ENCODE results near the gene PIK3R2. TPM values are rescaled to one million over a fixed set of nuclear protein-coding genes. Genes with fewer than 3 reads are reported as not detected.

The PIK3R2 gene
- total RNA-seq, 1 experiment from 2014 or later: 6.5 TPM

DNA sequence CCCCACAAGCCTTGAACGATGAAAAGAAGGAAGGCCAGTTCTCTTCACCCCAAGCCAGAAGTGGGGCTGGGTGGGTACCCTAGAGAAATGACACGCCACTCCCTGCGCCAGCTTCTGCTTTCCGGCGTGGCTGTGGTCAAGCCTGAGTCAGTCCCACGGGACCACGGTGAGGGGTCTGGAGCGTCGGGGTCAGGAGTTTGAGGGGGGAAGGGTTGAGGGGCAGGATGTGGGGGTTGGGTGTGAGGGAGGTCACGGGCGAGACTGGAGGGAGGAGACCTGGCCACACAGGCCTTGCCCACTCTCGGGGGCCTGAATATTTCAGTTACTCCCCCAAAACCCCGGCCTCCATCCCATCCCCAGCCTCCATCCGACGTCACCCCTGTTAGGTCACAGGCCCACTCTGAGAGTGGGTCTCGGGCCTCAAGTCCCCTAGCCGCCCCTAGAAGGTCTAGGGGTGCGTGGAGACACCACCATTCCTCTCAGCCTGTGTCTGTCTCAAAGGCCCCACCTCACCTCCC is 20.1 kb downstream of the PIK3R2 start:
- peak; percentile 40 for DNase-seq (ENCODE audit: low read depth)

GRCh38 chr19:18173572-18174288 is 20.8 kb downstream of the PIK3R2 start, which contains the start of gene IFI30:
IFI30 (plus strand) TSS chr19:18173813; CDS start chr19:18173842, 29 bp downstream.
- DNase-seq (ENCODE audit: low read depth): peak; percentile 63

GRCh38 chr19:18174983-18175382 is 22.0 kb downstream of the PIK3R2 start:
- DNase-seq (ENCODE audit: low read depth): no peak

DNA sequence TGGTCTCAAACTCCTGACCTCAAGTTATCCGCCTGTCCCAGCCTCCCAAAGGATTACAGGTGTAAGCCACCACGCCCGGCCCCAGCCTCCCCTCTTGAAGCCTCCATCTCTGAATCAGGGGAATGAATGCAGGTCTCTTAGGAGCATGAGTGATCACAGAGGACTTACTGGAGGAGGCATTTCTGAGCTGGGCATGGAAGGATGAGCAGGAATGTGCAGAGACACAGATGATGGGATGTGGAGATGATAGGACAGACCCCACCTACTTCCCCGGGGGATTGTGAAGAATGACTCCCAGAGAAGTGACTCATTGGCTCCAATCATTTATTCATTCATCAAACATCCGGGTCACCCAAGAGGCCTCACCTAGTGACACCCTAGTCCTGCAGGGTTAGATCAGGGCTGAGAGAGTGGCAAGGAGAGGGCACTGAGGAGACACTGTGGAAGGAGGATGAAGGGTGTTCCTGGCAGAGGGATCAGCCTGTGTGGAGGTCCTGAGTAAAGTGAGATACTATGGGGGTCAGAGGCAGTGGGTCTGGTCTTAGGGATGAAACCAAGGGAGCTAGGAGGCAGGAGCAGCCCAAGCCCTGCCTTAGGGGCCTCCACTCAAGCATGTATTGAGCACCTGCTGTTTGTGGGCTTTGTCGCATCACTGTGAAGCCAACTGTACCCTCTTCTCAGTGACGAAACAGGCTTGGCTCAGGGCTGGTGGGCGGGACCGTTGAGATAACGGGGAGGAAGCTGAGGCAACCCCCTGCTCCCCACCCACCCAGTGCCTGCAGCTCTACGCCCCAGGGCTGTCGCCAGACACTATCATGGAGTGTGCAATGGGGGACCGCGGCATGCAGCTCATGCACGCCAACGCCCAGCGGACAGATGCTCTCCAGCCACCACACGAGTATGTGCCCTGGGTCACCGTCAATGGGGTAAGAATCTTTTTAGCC is 23.7 kb downstream of the PIK3R2 start:
- no peak for DNase-seq (ENCODE audit: low read depth)

DNA sequence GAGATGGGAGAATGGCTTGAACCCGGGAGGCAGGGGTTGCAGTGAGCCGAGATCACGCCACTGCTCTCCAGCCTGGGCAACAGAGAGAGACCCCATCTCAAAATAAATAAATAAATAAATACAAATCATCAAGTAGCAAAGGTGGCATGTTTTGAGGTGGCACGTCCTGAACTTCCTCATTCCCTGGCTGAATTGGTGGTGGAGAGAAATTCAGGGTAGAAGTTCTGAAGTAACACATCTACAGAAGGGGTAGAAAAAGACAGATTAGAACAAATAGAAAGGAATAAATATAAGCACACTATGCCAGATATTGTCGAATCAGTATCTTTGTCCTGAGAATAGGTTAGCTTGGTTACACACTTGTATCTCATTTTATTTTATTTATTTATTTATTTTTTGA is 27.0 kb downstream of the PIK3R2 start:
- DNase-seq (ENCODE audit: low read depth): no peak

GRCh38 chr19:18183529-18183928 is 30.6 kb downstream of the PIK3R2 start:
- DNase-seq (ENCODE audit: low read depth): no peak

- DNase-seq (ENCODE audit: low read depth): no peak
Measured at GRCh38 chr19:18185538-18185937, 32.6 kb downstream of the PIK3R2 start.

GRCh38 chr19:18190278-18190677 is 37.3 kb downstream of the PIK3R2 start:
- DNase-seq (ENCODE audit: low read depth): no peak

GRCh38 chr19:18191640-18192062 is 38.7 kb downstream of the PIK3R2 start:
- DNase-seq (ENCODE audit: low read depth): no peak

DNA sequence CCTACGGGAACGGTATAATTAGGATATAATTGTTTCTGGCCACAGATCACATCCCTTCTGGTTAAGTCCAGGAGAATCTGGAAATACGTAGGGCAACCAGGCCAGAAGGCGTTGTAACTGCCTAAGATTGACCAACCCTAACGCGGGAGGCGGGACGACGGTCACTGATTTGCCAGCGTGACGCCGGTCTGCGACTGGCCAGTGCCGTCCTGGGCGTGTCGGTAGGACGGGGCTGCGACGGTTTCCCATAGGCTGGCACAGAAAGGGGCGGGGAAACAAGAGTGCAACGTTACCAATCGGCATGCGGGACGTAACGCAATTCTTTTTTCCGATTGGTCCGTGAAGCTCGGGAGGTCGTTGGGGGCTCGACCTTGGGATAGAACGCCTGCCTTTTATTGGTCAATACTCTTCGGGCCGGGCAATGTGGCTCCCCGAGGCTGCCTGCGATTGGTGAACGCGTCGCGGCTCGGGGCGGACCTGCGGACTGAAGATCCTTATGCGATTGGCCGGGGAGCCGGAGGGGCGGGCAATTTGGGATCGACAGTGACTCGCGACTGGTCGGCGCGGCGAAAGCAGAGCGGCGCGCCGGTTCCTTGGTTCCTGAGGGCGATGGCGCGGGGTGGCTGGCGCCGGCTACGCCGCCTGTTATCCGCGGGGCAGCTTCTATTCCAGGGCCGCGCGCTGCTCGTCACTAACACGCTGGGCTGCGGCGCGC is 39.9 kb downstream of the PIK3R2 start, which contains the start of gene MPV17L2:
TSS of gene MPV17L2 (plus strand) at position 546 of the 715 bp plus-strand sequence. CDS start at position 610, 64 bp downstream.
- peak; percentile 100 for DNase-seq (ENCODE audit: low read depth)

- DNase-seq (ENCODE audit: low read depth): no peak
Measured at GRCh38 chr19:18193388-18194180, 40.6 kb downstream of the PIK3R2 start.

DNA sequence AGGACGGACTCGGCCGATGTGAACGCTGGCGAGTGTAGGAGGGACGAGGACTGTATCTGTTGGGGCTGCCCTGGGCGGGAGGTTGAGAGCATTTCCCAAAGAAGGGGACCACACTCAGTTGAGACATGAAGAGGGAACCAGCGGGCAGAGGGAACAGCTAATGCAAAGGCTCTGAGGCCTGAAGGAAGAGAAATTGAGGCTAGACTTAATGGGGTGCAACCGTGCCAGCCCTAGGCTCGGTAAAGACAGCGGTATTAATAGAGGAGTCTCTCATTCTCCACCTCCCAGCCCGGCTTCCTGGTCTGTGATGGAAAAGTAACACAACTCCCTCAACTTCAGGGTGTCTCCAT is 41.2 kb downstream of the PIK3R2 start:
- DNase-seq (ENCODE audit: low read depth): no peak

GRCh38 chr19:18194554-18195238 is 41.7 kb downstream of the PIK3R2 start:
- DNase-seq (ENCODE audit: low read depth): peak; percentile 37

GRCh38 chr19:18196511-18196845 is 43.5 kb downstream of the PIK3R2 start:
- no peak for DNase-seq (ENCODE audit: low read depth)

DNA sequence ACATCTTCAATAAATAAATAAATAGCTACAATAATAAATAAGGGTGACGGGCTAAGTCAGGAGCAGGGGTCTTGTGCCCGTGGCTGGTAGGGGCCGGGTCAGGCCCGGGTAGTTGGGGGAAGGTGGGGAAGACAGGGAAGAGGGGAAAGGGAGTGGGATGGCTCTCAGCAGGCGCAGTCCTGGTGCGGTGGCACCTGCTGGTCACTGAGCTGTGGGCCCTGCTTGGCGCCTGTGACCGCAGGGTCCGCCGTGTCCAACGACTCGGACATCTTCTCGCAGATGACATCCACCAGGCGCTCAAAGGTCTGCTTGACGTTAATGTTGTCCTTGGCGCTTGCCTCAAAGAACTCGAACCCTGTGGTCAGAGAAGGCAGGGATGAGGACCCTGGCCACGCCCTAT is 44.3 kb downstream of the PIK3R2 start:
- no peak for DNase-seq (ENCODE audit: low read depth)

DNA sequence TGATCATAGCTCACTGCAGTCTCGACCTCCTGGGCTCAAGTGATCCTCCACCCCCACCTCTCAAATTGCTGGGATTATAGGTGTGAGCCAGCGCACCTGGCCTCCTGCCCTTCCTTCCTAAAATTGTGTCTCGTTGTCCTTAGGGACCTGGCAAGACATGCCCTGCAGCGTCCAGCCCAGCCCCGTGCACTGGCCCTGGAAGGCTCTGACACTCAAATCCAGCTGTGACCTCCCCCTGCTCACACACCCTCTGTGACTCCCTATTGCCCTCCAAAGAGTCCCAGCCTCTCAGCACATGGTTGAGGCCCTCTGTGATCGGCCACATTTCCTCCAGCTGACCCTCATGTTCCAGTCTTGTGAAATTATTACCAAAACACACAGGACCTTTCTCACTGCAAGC is 45.0 kb downstream of the PIK3R2 start:
- no peak for DNase-seq (ENCODE audit: low read depth)

DNA sequence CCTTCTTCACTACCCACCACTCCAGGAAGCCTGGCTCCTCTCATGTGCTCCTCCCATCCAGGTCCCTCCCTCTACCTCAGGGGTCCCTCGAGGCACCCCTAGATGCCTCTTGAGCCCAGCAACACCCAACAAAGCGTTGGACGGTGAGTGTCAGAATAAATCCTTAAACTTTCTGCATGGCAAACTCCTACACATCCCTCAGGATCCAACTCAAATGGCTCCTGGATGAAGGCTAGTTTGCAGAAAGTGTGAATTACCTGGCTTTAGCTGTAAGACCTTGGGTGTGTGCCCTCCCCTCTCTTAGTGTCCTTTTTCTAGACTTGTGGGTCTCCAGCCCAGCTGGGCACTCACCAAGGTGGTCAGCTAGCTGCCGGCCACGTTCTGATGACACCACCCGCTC is 45.4 kb downstream of the PIK3R2 start:
- no peak for DNase-seq (ENCODE audit: low read depth)

DNA sequence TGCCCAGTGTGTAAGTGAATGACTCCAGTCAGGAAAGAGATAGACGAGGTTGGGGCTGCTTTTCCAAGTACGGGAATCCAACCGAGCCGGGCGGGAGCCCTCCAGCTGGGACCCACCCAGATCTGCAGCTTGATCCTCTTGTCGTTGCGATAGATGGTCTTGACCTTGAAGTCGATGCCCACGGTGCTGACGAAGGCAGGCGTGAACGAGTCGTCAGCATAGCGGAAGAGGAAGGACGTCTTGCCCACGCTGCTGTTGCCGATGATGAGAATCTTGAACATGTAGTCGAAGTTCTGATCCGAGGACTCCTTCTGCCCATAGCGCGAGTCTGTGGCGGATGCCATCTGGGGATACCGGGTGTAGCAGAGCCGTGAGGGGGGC is 49.4 kb downstream of the PIK3R2 start:
- no peak for DNase-seq (ENCODE audit: low read depth)

DNA sequence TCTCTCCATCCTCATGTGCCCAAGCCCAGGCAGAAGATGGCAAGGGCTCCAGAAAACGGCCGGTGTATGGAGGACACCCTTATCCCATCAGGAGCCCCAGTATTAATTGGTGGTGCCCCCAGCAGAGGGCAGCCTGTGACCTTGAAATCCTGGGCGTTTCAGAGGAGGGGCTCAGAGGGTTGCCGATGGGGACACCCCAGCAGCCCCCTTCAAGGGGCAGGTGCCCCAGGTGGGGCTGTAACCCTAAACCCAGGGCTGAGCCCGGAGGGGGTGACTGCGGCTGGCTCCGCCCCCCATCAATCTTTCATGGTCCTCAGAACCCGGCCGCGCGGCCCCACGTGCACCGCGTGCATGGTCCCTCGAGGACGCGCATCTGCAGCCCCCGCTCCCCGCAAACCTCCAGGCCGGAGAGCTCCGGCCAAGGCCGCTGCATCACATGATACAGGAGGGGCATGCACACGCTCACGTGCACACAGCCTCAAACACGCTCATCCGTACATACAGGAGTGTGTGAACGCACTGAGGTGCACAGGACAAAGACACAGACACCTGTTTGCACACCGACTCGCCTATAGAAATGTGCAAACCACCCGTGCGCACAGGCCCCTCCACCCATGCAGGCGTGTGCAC is 49.9 kb downstream of the PIK3R2 start:
- no peak for DNase-seq (ENCODE audit: low read depth)

DNA sequence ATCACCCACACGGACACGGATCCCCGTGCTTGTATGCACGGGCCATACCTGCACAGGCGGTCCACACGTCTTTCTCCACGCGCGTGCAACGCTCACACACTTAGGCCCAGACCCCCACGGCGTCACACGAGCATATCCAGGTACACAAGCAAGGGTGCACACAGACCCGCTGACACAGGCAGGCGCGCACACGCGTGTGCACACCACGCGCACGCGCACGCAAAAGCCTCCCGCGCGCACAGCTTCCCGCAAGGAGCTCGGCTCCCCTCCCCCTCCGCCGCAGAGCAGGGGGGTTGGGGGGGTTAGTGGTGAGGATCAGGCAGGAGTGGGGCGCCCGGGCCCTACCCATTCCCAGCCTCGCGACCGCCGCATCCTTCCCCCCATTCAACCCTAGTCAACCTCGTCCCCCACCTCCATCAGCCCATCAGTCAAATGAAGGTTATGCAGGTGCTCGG is 50.5 kb downstream of the PIK3R2 start:
- DNase-seq (ENCODE audit: low read depth): no peak

Measured in Daoy (cell line).